Neural cell (in vitro differentiated cells): ENCODE results near the gene ATP6V1B1.

Experiments
- CTCF ChIP-seq: fragments of 450-650 bp; IDR thresholded peaks from 2 replicates; pipeline ENCODE4 v1.5.1; 2014; ENCODE audit warnings: antibody characterized with exemption, mild to moderate bottlenecking, moderate library complexity; ENCODE audit not compliant: poor library complexity, severe bottlenecking
- EZH2 ChIP-seq: fragments of 200-600, 300-800 bp; shearing (Covaris generic), sonication (generic); IDR thresholded peaks from 2 replicates; pipeline ENCODE4 v1.6.1; 2014; ENCODE audit warnings: antibody characterized with exemption, low read length, borderline replicate concordance, mild to moderate bottlenecking; ENCODE audit not compliant: insufficient read depth, poor library complexity, severe bottlenecking
- RAD21 ChIP-seq: fragments of 450-650 bp; conservative IDR thresholded peaks from 2 replicates; pipeline ENCODE4 v1.6.1; 2014; ENCODE audit warnings: antibody characterized with exemption, mild to moderate bottlenecking, moderate library complexity

GRCh38 chr2:71008342-71008741, 72.6 kb downstream of the ATP6V1B1 start:
- TF ChIP-seq CTCF (no peak), EZH2 (no peak), RAD21 (no peak)
